ENCODE results near the gene DHRS7. TPM values are rescaled to one million over a fixed set of nuclear protein-coding genes. Genes with fewer than 3 reads are reported as not detected.
A peak's percentile ranks its signal among the peaks of the same experiment; 100 is the strongest.

Gene DHRS7
- total and polyA plus RNA-seq, 10 of the 15 experiments (the other 5 are each of a cell fraction or from before 2014, with no cell fraction given), result 55.0 to 99.8 (median 62.2) TPM

- TF ChIP-seq ZBTB11 (CRISPR knock-in tag; IDR thresholded peaks at IDR 0.05) (no peak), TBL1XR1 (IDR thresholded peaks at IDR 0.05; ENCODE audit: low read depth, low read length) (no peak), E2F8 (IDR thresholded peaks at IDR 0.05; ENCODE audit: low read depth, partially characterized antibody) (no peak), USF1 (IDR thresholded peaks at IDR 0.05; ENCODE audit: borderline replicate concordance, extremely low read length, insufficient read depth, low read depth, low read length) (no peak), LARP7 (IDR thresholded peaks at IDR 0.05) (no peak), CREM (IDR thresholded peaks at IDR 0.05; ENCODE audit: low read depth) (0 out of 2 replicates have a peak, but pooled peaks have one; percentile 27), RELB (IDR thresholded peaks at IDR 0.05; ENCODE audit: low read depth) (no peak), CREB1 (IDR thresholded peaks at IDR 0.05; ENCODE audit: low read depth) (peak; percentile 70), RAD21 (IDR thresholded peaks at IDR 0.05; ENCODE audit: insufficient read depth, low read depth, low read length) (peak; percentile 39; the same call in 1 of the 2 replicates), ATF3 (IDR thresholded peaks at IDR 0.05; ENCODE audit: borderline replicate concordance, extremely low read depth, low read depth, low read length) (no peak), FOS (IDR thresholded peaks at IDR 0.05; ENCODE audit: borderline replicate concordance, extremely low read depth, insufficient read length) (no peak), GATAD2B (conservative IDR thresholded peaks at IDR 0.05; ENCODE audit: low read depth) (no peak)
Observed at GRCh38 chr14:60183741-60184140, 18.5 kb upstream of the DHRS7 start (continued).

Data from GM12878 (cell line).